Nephron progenitor cell (in vitro differentiated cells): Measurements from ENCODE around the gene PDE8A.

Source experiments
- DNase-seq: peaks from one replicate; pipeline ENCODE4 v3.0.0; 2021
- H3K27ac Mint-ChIP-seq: 2 replicates; pipeline ENCODE4 v1.8.0; 2021; ENCODE audit warnings: mild to moderate bottlenecking, moderate library complexity, mixed read lengths
- H3K27me3 Mint-ChIP-seq: 2 replicates; pipeline ENCODE4 v1.8.0; 2021; ENCODE audit warnings: mild to moderate bottlenecking, low read depth, mixed read lengths; ENCODE audit not compliant: poor library complexity
- H3K36me3 Mint-ChIP-seq: 2 replicates; pipeline ENCODE4 v1.8.0; 2021; ENCODE audit warnings: low read depth, mixed read lengths
- H3K4me1 Mint-ChIP-seq: 2 replicates; pipeline ENCODE4 v1.8.0; 2021; ENCODE audit warnings: mixed read lengths
- H3K4me3 Mint-ChIP-seq: 2 replicates; pipeline ENCODE4 v1.8.0; 2021; ENCODE audit warnings: mild to moderate bottlenecking, moderate library complexity, mixed read lengths
- H3K9me3 Mint-ChIP-seq: 2 replicates; pipeline ENCODE4 v1.8.0; 2021; ENCODE audit warnings: mild to moderate bottlenecking, moderate library complexity, mixed read lengths
- TF ChIP-seq, protein P1 (sequence below): fragments of 200-600 bp; sonication (generic); IDR thresholded peaks from 2 replicates; pipeline ENCODE4 v1.5.0; 2021; ENCODE audit warnings: antibody characterized with exemption

The PDE8A gene

DNA sequence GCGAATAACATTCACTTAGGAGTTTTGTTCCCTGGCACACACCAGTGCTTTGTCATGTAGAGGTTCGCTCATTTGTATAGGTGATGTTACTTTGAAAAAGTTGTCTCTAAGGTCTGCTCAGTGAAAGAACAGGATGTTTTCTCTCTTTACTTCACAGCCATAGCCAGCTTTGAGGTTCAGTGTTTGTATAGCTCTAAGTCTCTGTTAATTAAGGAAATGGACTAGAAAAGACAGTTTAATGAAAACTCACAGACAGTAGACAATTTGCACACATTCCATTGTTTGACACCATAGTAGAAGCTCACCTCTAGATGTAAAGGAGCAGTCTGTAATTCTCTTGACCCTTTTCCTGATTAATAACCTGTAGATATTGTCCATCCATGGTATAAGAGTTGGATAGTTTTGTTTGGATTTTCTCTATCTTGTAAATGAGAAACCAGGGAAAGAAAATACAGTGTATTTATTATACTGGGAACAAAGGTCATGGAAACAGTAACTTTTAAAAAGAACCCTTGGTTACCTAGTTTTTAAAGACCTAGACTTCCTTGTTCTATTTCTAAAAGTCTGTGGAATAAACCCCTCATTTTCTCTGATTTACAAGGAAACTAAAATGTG, 50.4 kb downstream of the PDE8A start:
- H3K4me3 Mint-ChIP-seq, result no peak overlapping the region
- H3K36me3 Mint-ChIP-seq, result no peaks in the 10 kb centered on the region
- no peaks in the 10 kb centered on the region for H3K9me3 Mint-ChIP-seq
- H3K27me3 Mint-ChIP-seq, result no peaks in the 10 kb centered on the region
- no peak for DNase-seq
- peaks cover 31% of the 10 kb centered on the region for H3K4me1 Mint-ChIP-seq
- H3K27ac Mint-ChIP-seq, result no peak overlapping the region
- TF ChIP-seq, protein P1, sequence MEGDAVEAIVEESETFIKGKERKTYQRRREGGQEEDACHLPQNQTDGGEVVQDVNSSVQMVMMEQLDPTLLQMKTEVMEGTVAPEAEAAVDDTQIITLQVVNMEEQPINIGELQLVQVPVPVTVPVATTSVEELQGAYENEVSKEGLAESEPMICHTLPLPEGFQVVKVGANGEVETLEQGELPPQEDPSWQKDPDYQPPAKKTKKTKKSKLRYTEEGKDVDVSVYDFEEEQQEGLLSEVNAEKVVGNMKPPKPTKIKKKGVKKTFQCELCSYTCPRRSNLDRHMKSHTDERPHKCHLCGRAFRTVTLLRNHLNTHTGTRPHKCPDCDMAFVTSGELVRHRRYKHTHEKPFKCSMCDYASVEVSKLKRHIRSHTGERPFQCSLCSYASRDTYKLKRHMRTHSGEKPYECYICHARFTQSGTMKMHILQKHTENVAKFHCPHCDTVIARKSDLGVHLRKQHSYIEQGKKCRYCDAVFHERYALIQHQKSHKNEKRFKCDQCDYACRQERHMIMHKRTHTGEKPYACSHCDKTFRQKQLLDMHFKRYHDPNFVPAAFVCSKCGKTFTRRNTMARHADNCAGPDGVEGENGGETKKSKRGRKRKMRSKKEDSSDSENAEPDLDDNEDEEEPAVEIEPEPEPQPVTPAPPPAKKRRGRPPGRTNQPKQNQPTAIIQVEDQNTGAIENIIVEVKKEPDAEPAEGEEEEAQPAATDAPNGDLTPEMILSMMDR, result no peak

DNA sequence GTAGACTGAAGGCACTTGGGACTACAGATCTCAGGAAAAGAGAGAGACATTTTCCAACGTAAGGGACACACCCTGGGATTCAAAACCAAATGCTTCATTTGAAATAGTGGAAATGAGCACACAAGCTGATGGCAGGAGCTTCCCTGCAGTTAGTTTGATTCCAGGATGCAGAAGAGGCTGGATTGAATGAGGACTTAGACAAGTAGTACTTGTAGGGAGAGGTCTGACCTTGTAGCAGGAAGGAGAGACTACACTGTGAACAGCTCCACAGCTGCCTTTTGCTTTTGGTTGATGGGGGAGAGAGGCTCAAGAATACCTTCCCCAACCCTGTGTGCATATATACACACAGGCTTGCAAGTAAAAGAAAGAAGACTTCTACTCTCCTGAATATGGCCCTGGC, 51.5 kb downstream of the PDE8A start:
- no peaks in the 10 kb centered on the region for H3K27me3 Mint-ChIP-seq
- TF ChIP-seq, protein P1, result no peak
- no peak overlapping the region for H3K4me3 Mint-ChIP-seq
- no peaks in the 10 kb centered on the region for H3K9me3 Mint-ChIP-seq
- DNase-seq, result no peak
- H3K4me1 Mint-ChIP-seq, result peaks cover 31% of the 10 kb centered on the region
- no peaks in the 10 kb centered on the region for H3K36me3 Mint-ChIP-seq
- no peak overlapping the region for H3K27ac Mint-ChIP-seq

DNA sequence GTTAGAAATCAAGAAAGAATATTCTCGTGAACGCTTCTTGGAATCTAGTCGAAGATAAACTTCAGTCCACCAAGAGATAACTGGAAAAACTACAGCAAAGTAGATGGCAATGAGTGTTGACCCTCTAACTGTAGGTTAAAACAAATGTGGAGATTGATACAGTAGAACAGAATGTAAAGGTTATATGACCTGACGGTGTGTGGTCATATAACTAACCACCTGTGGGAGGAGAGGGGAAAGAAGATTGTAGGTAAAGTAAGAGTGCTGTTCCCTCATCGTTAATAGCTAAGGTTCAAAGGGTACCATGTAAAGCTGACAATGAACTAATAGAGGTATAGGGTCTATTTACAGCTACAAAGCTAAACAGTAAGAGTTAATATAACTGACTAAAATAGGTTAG, 52.6 kb downstream of the PDE8A start:
- no peaks in the 10 kb centered on the region for H3K9me3 Mint-ChIP-seq
- no peak overlapping the region for H3K27ac Mint-ChIP-seq
- H3K36me3 Mint-ChIP-seq, result no peaks in the 10 kb centered on the region
- TF ChIP-seq, protein P1, result no peak
- H3K27me3 Mint-ChIP-seq, result peaks cover 3% of the 10 kb centered on the region
- no peak for DNase-seq
- no peak overlapping the region for H3K4me3 Mint-ChIP-seq
- H3K4me1 Mint-ChIP-seq, result peaks cover 31% of the 10 kb centered on the region

DNA sequence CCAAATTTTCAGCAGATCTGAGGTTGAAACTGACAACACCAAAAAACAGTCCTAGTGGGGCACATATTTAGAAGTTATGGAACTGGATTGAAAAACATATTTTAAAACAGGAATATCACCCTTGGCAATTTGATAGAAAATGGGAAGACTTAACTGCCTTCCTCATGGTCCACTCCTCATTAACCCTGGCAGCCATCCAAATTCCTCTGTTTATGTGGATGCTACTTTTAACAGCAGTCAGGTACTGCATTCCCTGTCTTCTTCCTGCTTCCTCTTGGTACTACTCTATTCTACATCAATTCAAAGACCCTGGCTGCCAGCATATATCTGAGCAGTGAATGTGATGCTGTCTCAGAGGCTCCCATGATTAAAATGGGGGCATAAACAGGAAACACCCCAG, 54.3 kb downstream of the PDE8A start:
- TF ChIP-seq, protein P1, result no peak
- DNase-seq, result no peak
- no peak overlapping the region for H3K4me3 Mint-ChIP-seq
- H3K4me1 Mint-ChIP-seq, result peaks cover 21% of the 10 kb centered on the region
- peaks cover 3% of the 10 kb centered on the region for H3K27me3 Mint-ChIP-seq
- no peak overlapping the region for H3K27ac Mint-ChIP-seq
- no peaks in the 10 kb centered on the region for H3K9me3 Mint-ChIP-seq
- no peaks in the 10 kb centered on the region for H3K36me3 Mint-ChIP-seq

DNA sequence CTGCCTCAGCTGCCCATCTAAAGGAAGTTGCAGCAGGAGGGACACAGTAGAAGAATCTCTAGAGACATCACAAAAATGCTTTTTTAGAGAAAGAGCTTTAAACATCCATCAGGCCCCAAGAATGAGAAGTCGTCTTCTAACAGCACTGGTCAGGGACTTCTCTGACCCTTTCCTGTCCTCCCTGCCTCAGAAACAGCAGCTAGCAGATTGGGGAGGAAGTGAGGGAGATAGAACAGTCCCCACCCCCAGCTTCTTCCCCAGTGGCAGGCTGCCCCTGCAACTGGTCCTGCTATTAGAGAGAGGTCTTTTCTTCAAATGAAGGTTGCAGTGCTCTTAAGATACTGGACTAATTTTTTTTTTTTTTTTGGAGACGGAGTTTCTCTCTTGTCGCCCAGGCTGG, 55.1 kb downstream of the PDE8A start:
- H3K4me1 Mint-ChIP-seq, result peaks cover 15% of the 10 kb centered on the region
- no peaks in the 10 kb centered on the region for H3K9me3 Mint-ChIP-seq
- DNase-seq, result no peak
- peaks cover 3% of the 10 kb centered on the region for H3K27me3 Mint-ChIP-seq
- no peaks in the 10 kb centered on the region for H3K36me3 Mint-ChIP-seq
- TF ChIP-seq, protein P1, result no peak
- H3K4me3 Mint-ChIP-seq, result no peak overlapping the region
- H3K27ac Mint-ChIP-seq, result no peak overlapping the region

DNA sequence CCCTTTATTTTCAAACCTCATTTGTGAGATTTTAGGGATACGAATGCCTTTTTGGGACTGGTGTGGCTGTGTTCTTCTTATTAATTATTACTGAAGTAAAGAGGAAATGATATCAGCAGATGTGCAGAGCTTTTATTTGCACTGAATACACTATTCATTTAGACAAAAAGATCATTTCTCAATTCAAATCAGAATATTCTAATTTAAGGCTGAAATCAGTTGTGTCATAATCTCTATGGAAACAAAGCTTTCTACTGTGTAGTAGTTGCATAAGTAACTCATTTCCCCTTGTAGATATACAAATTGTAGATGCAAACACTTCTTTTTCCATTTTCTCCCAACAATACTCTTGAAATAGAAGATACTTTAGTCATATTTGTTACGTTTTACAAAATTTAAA, 56.0 kb downstream of the PDE8A start:
- TF ChIP-seq, protein P1, result no peak
- peaks cover 3% of the 10 kb centered on the region for H3K27me3 Mint-ChIP-seq
- H3K27ac Mint-ChIP-seq, result no peak overlapping the region
- H3K9me3 Mint-ChIP-seq, result no peaks in the 10 kb centered on the region
- H3K4me3 Mint-ChIP-seq, result no peak overlapping the region
- H3K4me1 Mint-ChIP-seq, result peaks cover 11% of the 10 kb centered on the region
- no peak for DNase-seq
- no peaks in the 10 kb centered on the region for H3K36me3 Mint-ChIP-seq
